D721Med (cell line): ENCODE results near the gene LPCAT1.

ENCODE experiments used
- DNase-seq: peaks from one replicate; pipeline ENCODE4 v3.0.0; 2011; ENCODE audit warnings: low spot score; ENCODE audit not compliant: insufficient read length
- FAIRE-seq: peaks from 2 replicates; lab custom pipeline; 2011; peaks lifted over from hg19 to GRCh38; lab: Jason Lieb, UNC
- TF ChIP-seq, protein P1 (sequence below): IDR thresholded peaks from 2 replicates; pipeline ENCODE4 v1.5.1; 2012; ENCODE audit warnings: mild to moderate bottlenecking, control low read depth; ENCODE audit not compliant: insufficient read depth; ENCODE audit errors: missing control alignments

The LPCAT1 gene

DNA sequence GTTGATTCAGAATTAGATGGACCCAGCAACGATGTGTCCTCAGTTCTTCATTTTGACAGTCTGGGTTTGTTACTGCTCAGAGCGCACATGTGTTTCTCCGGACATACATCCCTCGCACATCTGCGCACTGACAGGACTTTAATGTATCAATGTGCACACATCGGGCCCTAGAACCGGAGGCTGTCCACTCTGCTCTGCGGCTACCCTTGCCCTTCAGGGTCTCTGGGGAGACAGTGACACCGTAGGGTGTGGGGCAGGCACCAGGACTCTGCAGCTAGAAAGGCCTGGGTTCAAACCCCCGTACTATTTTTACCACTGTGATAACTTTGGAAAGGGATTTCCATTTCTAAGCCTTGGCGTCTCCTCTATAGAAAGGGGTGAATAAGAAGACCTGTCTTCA lies 23.5 kb upstream of the LPCAT1 start:
- TF ChIP-seq, protein P1, sequence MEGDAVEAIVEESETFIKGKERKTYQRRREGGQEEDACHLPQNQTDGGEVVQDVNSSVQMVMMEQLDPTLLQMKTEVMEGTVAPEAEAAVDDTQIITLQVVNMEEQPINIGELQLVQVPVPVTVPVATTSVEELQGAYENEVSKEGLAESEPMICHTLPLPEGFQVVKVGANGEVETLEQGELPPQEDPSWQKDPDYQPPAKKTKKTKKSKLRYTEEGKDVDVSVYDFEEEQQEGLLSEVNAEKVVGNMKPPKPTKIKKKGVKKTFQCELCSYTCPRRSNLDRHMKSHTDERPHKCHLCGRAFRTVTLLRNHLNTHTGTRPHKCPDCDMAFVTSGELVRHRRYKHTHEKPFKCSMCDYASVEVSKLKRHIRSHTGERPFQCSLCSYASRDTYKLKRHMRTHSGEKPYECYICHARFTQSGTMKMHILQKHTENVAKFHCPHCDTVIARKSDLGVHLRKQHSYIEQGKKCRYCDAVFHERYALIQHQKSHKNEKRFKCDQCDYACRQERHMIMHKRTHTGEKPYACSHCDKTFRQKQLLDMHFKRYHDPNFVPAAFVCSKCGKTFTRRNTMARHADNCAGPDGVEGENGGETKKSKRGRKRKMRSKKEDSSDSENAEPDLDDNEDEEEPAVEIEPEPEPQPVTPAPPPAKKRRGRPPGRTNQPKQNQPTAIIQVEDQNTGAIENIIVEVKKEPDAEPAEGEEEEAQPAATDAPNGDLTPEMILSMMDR, result no peak
- no peak for DNase-seq
- FAIRE-seq, result no peak

DNA sequence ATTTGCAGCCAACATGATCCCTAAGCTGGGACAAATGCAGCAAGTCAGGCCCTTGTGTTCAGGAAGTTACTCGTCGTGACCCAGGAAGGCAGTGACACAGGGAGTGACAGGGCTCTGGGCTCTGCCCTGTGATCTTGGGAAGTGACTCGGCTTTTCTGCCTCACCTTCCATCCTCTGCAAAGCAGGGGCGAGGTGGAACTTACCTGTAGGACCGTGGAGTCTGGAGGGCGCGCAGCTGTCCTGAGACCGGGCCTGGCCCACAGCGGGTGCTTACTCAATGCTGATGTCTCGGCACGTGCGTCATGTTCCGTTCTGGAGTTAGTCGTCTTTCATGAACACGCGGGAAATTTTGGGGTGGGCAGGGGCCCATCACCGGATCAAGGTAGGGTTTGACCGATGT lies 22.8 kb upstream of the LPCAT1 start:
- no peak for DNase-seq
- TF ChIP-seq, protein P1, result no peak
- no peak for FAIRE-seq

GRCh38 chr5:1545805-1546355 lies 22.1 kb upstream of the LPCAT1 start:
- FAIRE-seq (no peak), DNase-seq (no peak)
- TF ChIP-seq, protein P1, result no peak

DNA sequence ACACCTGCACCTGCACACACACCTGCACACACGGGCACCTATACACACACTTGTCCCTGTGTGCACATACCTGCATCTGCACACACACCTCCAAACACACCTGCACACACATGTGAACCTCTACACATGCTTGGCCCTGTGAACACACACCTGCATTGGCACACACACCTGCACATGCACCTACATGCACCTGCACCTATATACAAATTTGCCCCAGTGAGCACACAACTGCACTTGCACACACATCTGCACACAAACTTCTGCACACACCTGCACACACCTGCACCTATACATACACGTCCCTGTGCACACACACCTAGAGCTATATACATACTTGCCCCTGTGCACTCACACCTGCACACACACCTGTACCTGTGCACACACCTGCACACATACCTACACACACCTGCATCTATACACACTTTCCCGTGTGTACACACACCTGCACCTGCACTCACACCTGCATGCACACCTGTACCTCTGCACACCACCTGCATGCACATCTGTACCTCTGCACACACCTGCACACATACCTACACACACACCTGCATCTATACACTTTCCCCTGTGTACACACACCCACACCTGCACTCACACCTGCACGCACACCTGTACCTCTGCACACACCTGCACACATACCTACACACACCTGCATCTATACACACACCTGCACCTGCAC lies 21.5 kb upstream of the LPCAT1 start:
- DNase-seq, result no peak
- no peak for FAIRE-seq
- TF ChIP-seq, protein P1, result no peak

- TF ChIP-seq, protein P1, result no peak
- DNase-seq (no peak), FAIRE-seq (no peak)
These were observed 20.7 kb upstream of the LPCAT1 start for GRCh38 chr5:1544294-1544961.

DNA sequence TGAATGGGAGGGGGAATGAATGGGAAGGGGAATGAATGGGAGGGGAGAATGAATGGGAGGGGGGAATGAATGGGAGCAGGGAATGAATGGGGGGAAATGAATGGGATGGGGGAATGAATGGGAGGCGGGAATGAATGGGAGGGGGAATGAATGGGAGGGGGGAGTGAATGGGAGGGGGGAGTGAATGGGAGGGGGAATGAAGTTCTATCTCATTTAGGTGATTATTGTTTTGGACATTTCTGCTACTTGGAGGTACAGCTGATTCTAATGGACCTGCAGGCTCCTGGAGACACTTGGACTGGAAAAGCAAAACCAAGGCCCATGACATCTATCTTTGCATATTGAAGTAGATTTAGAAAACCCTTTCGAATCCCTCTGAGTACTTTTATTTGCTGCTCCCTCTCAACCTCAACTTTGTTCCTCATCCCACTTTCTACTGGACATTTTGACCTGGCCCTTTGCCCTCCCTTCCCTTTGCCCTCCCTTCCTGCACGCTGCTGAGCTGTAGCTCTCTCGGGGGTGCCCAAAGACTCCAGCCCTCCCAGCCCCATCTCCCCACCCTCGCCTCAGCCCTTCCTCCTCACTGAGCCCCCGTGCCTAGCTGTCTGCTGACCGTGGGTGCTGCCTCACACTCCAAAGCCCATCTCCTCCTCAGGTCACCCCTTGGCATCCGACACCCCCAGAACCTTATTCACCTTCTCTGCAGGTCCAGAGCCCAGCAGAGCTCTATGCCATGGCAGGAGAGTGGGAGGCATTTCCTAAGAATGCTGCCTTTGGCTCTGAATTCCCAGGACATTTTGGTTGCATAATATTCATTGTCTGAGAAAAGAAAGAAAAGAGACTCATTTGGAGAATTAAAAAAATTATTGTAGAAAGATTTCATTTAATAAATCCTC lies 19.9 kb upstream of the LPCAT1 start:
- TF ChIP-seq, protein P1, result no peak
- FAIRE-seq (no peak), DNase-seq (no peak)
